Activated CD8-positive, alpha-beta memory T cell treated with anti-CD3 and anti-CD28 coated beads for 36 hours (primary cell): ENCODE data around the gene BRMS1. TPM values are rescaled to one million over a fixed set of nuclear protein-coding genes. Genes with fewer than 3 reads are reported as not detected.

ENCODE experiments used
- CTCF ChIA-PET: fragments of 350-600 bp; sonication (Branson Sonifier 250); formaldehyde crosslinking; loops from one replicate; lab custom pipeline; 2021; ENCODE audit warnings: antibody characterized with exemption; lab: Charles Lee
- POLR2A ChIA-PET: fragments of 350-600 bp; sonication (Branson Sonifier 250); formaldehyde crosslinking; loops from one replicate; lab custom pipeline; 2021; ENCODE audit warnings: antibody characterized with exemption; lab: Charles Lee
- total RNA-seq, 2 experiments: library from RNA; stranded (reverse); gene quantifications; one replicate each; pipeline ENCODE4 v1.2.3, GENCODE V29; 2021

The BRMS1 gene
- total RNA-seq, 2 experiments from 2014 or later = 57.1 to 59.3 TPM

GRCh38 chr11:66341502-66342126, 3.3 kb downstream of the BRMS1 start:
- CTCF ChIA-PET = interaction anchor here (1.3 kb wide), 1 partner anchor 44 kb away, joined by 3 read pairs; no protein-coding TSS in a partner anchor

GRCh38 chr11:66340596-66341501, 4.1 kb downstream of the BRMS1 start:
- POLR2A ChIA-PET = no interaction called here

More at GRCh38 chr11:66341502-66342126, 3.3 kb downstream of the BRMS1 start:
- POLR2A ChIA-PET = no interaction called here

GRCh38 chr11:66339686-66340483, 5.0 kb downstream of the BRMS1 start:
- POLR2A ChIA-PET = interaction anchor here (0.5 kb wide), 1 partner anchor 8 kb away, joined by 8 read pairs; no protein-coding TSS in a partner anchor
- CTCF ChIA-PET = interaction anchor here (0.7 kb wide), 1 partner anchor 28 kb away, joined by 3 read pairs; no protein-coding TSS in a partner anchor

More at GRCh38 chr11:66340596-66341501, 4.1 kb downstream of the BRMS1 start:
- CTCF ChIA-PET = interaction anchor here (0.7 kb wide), 1 partner anchor 29 kb away, joined by 3 read pairs; no protein-coding TSS in a partner anchor

- ChIA-PET CTCF (interaction anchor here (1.8 kb wide), 1 partner anchor 28 kb away, joined by 7 read pairs; no protein-coding TSS in a partner anchor), POLR2A (no interaction called here)
Measured at GRCh38 chr11:66339162-66339675, 5.7 kb downstream of the BRMS1 start.

GRCh38 chr11:66338276-66339161, 6.4 kb downstream of the BRMS1 start:
- ChIA-PET CTCF (interaction anchor here (0.6 to 1.8 kb wide), 7 partner anchors 9 to 93 kb away, joined by 3 to 7 read pairs (median 3); partner anchors contain the start of gene B4GAT1), POLR2A (interaction anchor here (0.9 to 1.3 kb wide), 2 partner anchors 8 to 26 kb away, joined by 3 to 7 read pairs; no protein-coding TSS in a partner anchor)

- ChIA-PET POLR2A (interaction anchor here (0.9 to 1.3 kb wide), 2 partner anchors 9 to 25 kb away, joined by 3 to 7 read pairs; no protein-coding TSS in a partner anchor), CTCF (interaction anchor here (0.9 to 2.3 kb wide), 5 partner anchors 8 to 26 kb away, joined by 3 to 11 read pairs (median 5); partner anchors contain the start of gene BRMS1)
Measured at GRCh38 chr11:66337103-66337899, 7.6 kb downstream of the BRMS1 start.

- POLR2A ChIA-PET = interaction anchor here (0.7 to 1.0 kb wide), 3 partner anchors 12 to 47 kb away, joined by 3 to 4 read pairs (median 3); partner anchors contain the start of genes SLC29A2 and YIF1A
- CTCF ChIA-PET = interaction anchor here (1.0 to 8.5 kb wide), 5 partner anchors 9 to 85 kb away, joined by 3 to 111 read pairs (median 5); partner anchors contain the start of genes BRMS1 and CD248
Measured at GRCh38 chr11:66336234-66337102, 8.4 kb downstream of the BRMS1 start, which contains the start of gene RIN1. Gene RIN1, minus strand, starts transcription at chr11:66336434. Its CDS starts 32 bp downstream, at chr11:66336402.

GRCh38 chr11:66335531-66336233, 9.2 kb downstream of the BRMS1 start:
- POLR2A ChIA-PET = interaction anchor here (0.7 to 1.0 kb wide), 4 partner anchors 13 to 46 kb away, joined by 3 to 4 read pairs (median 3); partner anchors contain the start of genes SLC29A2 and YIF1A
- CTCF ChIA-PET = interaction anchor here (1.0 to 8.5 kb wide), 6 partner anchors 9 to 86 kb away, joined by 3 to 111 read pairs (median 4); partner anchors contain the start of genes BRMS1 and CD248

GRCh38 chr11:66334605-66335442, 10.1 kb downstream of the BRMS1 start:
- CTCF ChIA-PET = interaction anchor here (1.0 to 8.5 kb wide), 4 partner anchors 8 to 52 kb away, joined by 3 to 111 read pairs (median 8); partner anchors contain the start of genes BRMS1 and CD248
- POLR2A ChIA-PET = interaction anchor here (0.9 kb wide), 1 partner anchor 22 kb away, joined by 3 read pairs; no protein-coding TSS in a partner anchor

- CTCF ChIA-PET = interaction anchor here (8.5 kb wide), 1 partner anchor 19 kb away, joined by 111 read pairs; the partner anchor contains the start of gene CD248
- POLR2A ChIA-PET = no interaction called here
Measured at GRCh38 chr11:66333896-66334604, 10.9 kb downstream of the BRMS1 start.

GRCh38 chr11:66333220-66333877, 11.6 kb downstream of the BRMS1 start:
- ChIA-PET CTCF (interaction anchor here (8.5 kb wide), 1 partner anchor 18 kb away, joined by 111 read pairs; the partner anchor contains the start of gene CD248), POLR2A (no interaction called here)
